Stimulated activated naive CD8-positive, alpha-beta T cell treated with anti-CD3 and anti-CD28 coated beads, Interleukin-15, Interleukin-2, amounts not matched to agents 100 ng/mL and 50 ng/mL, for 24 hours (primary cell): Measurements from ENCODE around the gene GPBP1L1.
"Not testable (repeated sequence)": the region's sequence is repeated elsewhere in the genome, so short reads cannot be mapped to it uniquely, and the experiment has no call there.

Source experiments
- H3K27ac Mint-ChIP-seq: one replicate; pipeline ENCODE4 v1.8.0; 2021; ENCODE audit warnings: mild to moderate bottlenecking, mixed read lengths
- H3K27me3 Mint-ChIP-seq: one replicate; pipeline ENCODE4 v1.8.0; 2021; ENCODE audit warnings: mixed read lengths
- H3K36me3 Mint-ChIP-seq: one replicate; pipeline ENCODE4 v1.8.0; 2021; ENCODE audit warnings: low read depth, mixed read lengths
- H3K4me1 Mint-ChIP-seq: one replicate; pipeline ENCODE4 v1.8.0; 2021; ENCODE audit warnings: low read depth, mixed read lengths
- H3K4me3 Mint-ChIP-seq: one replicate; pipeline ENCODE4 v1.8.0; 2021; ENCODE audit warnings: mild to moderate bottlenecking, mixed read lengths
- H3K9me3 Mint-ChIP-seq: one replicate; pipeline ENCODE4 v1.8.0; 2021; ENCODE audit warnings: mixed read lengths

Gene GPBP1L1

DNA sequence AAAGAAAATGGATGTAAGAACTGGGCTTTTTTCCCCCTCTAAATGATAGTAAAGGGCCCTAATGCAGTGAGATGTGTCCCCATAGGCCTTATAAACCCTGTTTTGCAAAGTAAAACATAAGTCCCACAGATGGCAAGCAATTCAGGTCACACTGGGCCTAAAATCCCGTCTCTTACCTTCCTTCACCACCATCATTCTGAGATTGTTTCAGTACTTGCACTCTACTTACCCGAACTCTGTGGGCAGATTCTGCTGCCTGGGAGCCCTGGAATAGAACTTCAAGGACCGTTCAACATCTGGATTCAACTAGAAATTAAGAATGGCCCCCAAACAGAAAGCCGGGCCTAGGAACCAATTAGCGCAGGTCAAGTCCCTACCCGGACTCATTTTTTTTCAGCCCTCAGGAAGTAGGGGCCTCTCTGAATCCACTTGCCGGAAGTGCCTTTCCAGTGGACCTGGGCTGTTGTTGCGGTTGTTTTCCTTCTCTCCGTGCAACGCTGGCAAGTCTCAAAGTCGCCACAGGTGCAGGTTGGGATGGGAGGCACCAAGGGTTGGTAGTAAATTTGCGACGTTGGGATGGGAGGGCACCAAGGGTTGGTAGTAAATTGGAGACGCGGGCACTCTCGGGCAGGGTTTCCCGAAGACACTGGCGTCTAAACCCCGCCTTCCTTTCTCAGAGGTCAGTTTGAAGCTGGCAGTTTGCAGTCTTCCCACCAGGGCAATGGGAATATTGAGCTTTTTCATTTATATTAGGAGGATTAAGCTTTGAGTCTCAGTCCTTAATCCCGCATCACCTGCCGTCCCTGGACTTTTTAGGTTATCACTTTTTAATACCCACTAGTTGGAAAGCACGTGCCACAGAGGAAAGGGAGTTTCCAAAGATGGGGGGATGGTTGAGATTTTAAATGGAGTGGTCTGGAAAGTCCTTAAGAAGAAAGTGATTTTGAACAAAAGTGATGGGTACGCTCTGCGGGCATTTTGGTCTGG, 1.7 kb upstream of the GPBP1L1 start, which contains the start of gene TMEM69:
Gene TMEM69, plus strand, starts transcription at position 428 of the 987 bp plus-strand sequence. CDS start 2,888 bp downstream, outside the sequence.
- H3K4me1 Mint-ChIP-seq, result peaks cover 48% of the 10 kb centered on the region
- peak within 1 kb of the TSS; percentile 96 for H3K27ac Mint-ChIP-seq
- H3K4me3 Mint-ChIP-seq, result peak within 1 kb of the TSS; percentile 97
- no peaks in the 10 kb centered on the region for H3K27me3 Mint-ChIP-seq
- H3K9me3 Mint-ChIP-seq, result no peaks in the 10 kb centered on the region
- H3K36me3 Mint-ChIP-seq, result peaks cover 44% of the 10 kb centered on the region

GRCh38 chr1:45687014-45687753, 851 bp upstream of the GPBP1L1 start:
- H3K36me3 Mint-ChIP-seq, result peaks cover 36% of the 10 kb centered on the region
- H3K4me3 Mint-ChIP-seq, result peak overlapping the region; percentile 97
- peaks cover 55% of the 10 kb centered on the region for H3K4me1 Mint-ChIP-seq
- no peaks in the 10 kb centered on the region for H3K27me3 Mint-ChIP-seq
- H3K9me3 Mint-ChIP-seq, result no peaks in the 10 kb centered on the region
- H3K27ac Mint-ChIP-seq, result peak overlapping the region; percentile 96

GRCh38 chr1:45686015-45686287, 382 bp downstream of the GPBP1L1 start:
- Mint-ChIP-seq H3K27ac (peak overlapping the region; percentile 96), H3K4me3 (peak overlapping the region; percentile 97), H3K9me3 (no peaks in the 10 kb centered on the region), H3K36me3 (peaks cover 31% of the 10 kb centered on the region), H3K4me1 (peaks cover 61% of the 10 kb centered on the region), H3K27me3 (no peaks in the 10 kb centered on the region)

GRCh38 chr1:45685308-45686014, 872 bp downstream of the GPBP1L1 start:
- Mint-ChIP-seq H3K27ac (peak overlapping the region; percentile 96), H3K27me3 (no peaks in the 10 kb centered on the region), H3K9me3 (no peaks in the 10 kb centered on the region), H3K36me3 (peaks cover 31% of the 10 kb centered on the region), H3K4me3 (peak overlapping the region; percentile 97), H3K4me1 (peaks cover 61% of the 10 kb centered on the region)

- Mint-ChIP-seq H3K36me3 (peaks cover 24% of the 10 kb centered on the region), H3K4me3 (peak overlapping the region; percentile 97), H3K27ac (no peak overlapping the region), H3K9me3 (no peaks in the 10 kb centered on the region), H3K27me3 (no peaks in the 10 kb centered on the region), H3K4me1 (peaks cover 61% of the 10 kb centered on the region)
Measured at GRCh38 chr1:45684402-45684801, 1.9 kb downstream of the GPBP1L1 start.

GRCh38 chr1:45682942-45683341, 3.4 kb downstream of the GPBP1L1 start:
- Mint-ChIP-seq H3K9me3 (no peaks in the 10 kb centered on the region), H3K4me1 (peaks cover 67% of the 10 kb centered on the region), H3K4me3 (no peak overlapping the region), H3K27ac (no peak overlapping the region), H3K27me3 (no peaks in the 10 kb centered on the region), H3K36me3 (peaks cover 20% of the 10 kb centered on the region)

- Mint-ChIP-seq H3K27ac (no peak overlapping the region), H3K27me3 (no peaks in the 10 kb centered on the region), H3K4me1 (peaks cover 85% of the 10 kb centered on the region), H3K4me3 (no peak overlapping the region), H3K36me3 (peaks cover 21% of the 10 kb centered on the region), H3K9me3 (no peaks in the 10 kb centered on the region)
Measured at GRCh38 chr1:45679123-45679522, 7.2 kb downstream of the GPBP1L1 start.

GRCh38 chr1:45678489-45678888, 7.8 kb downstream of the GPBP1L1 start:
- H3K27ac Mint-ChIP-seq, result no peak overlapping the region
- peaks cover 89% of the 10 kb centered on the region for H3K4me1 Mint-ChIP-seq
- no peaks in the 10 kb centered on the region for H3K9me3 Mint-ChIP-seq
- H3K4me3 Mint-ChIP-seq, result no peak overlapping the region
- H3K27me3 Mint-ChIP-seq, result no peaks in the 10 kb centered on the region
- peaks cover 27% of the 10 kb centered on the region for H3K36me3 Mint-ChIP-seq

DNA sequence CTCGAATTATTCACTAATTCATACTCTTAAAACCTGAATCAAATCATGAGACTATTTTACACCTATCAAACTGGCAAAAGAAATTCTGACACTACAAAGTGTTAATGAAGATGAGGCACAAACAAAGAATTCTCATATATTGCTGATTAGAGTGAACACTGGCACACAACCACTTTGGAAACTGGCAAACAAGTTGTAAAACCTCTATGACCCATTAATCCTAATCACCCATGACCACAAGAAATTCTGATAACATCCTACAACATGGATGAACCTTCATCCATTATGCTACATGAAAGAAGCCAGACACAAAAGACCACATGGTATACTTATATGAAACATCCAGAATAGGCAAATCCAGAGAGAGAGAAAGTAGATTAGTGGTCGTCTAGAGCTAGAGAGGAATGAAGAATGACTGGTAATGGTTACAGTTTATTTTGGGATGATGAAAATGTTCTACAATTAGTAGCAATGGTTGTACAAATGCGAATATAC, 8.5 kb downstream of the GPBP1L1 start:
- H3K27me3 Mint-ChIP-seq, result no peaks in the 10 kb centered on the region
- no peak overlapping the region for H3K4me3 Mint-ChIP-seq
- H3K36me3 Mint-ChIP-seq, result peaks cover 34% of the 10 kb centered on the region
- no peak overlapping the region for H3K27ac Mint-ChIP-seq
- peaks cover 94% of the 10 kb centered on the region for H3K4me1 Mint-ChIP-seq
- no peaks in the 10 kb centered on the region for H3K9me3 Mint-ChIP-seq

DNA sequence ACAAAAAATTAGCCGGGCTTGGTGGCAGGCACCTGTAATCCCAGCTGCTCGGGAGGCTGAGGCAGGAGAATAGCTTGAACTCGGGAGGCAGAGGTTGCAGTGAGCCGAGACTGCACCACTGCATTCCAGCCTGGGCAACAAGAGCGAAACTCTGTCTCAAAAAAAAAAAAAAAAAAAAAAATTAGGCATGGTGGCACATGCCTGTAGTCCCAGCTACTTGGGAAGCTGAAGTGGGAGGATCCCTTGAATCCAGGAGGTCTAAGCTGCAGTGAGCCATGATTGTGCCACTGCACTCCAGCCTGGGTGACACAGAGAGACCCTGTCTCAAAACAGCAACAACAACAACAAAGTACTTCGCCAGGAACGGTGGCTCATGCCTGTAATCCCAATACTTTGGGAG, 9.8 kb downstream of the GPBP1L1 start:
- H3K27me3 Mint-ChIP-seq, H3K9me3 Mint-ChIP-seq, H3K4me3 Mint-ChIP-seq: not testable (repeated sequence)
- H3K36me3 Mint-ChIP-seq, result peaks cover 39% of the 10 kb centered on the region
- H3K27ac Mint-ChIP-seq, result peak overlapping the region; percentile 48
- peaks cover 90% of the 10 kb centered on the region for H3K4me1 Mint-ChIP-seq

GRCh38 chr1:45674478-45674877, 11.9 kb downstream of the GPBP1L1 start:
- no peak overlapping the region for H3K27ac Mint-ChIP-seq
- peaks cover 82% of the 10 kb centered on the region for H3K4me1 Mint-ChIP-seq
- H3K27me3 Mint-ChIP-seq, result no peaks in the 10 kb centered on the region
- no peaks in the 10 kb centered on the region for H3K9me3 Mint-ChIP-seq
- no peak overlapping the region for H3K4me3 Mint-ChIP-seq
- H3K36me3 Mint-ChIP-seq, result peaks cover 30% of the 10 kb centered on the region

- Mint-ChIP-seq H3K4me1 (peaks cover 82% of the 10 kb centered on the region), H3K4me3 (no peak overlapping the region), H3K36me3 (peaks cover 30% of the 10 kb centered on the region), H3K27me3 (no peaks in the 10 kb centered on the region), H3K27ac (no peak overlapping the region), H3K9me3 (no peaks in the 10 kb centered on the region)
Measured at GRCh38 chr1:45673956-45674355, 12.4 kb downstream of the GPBP1L1 start.

DNA sequence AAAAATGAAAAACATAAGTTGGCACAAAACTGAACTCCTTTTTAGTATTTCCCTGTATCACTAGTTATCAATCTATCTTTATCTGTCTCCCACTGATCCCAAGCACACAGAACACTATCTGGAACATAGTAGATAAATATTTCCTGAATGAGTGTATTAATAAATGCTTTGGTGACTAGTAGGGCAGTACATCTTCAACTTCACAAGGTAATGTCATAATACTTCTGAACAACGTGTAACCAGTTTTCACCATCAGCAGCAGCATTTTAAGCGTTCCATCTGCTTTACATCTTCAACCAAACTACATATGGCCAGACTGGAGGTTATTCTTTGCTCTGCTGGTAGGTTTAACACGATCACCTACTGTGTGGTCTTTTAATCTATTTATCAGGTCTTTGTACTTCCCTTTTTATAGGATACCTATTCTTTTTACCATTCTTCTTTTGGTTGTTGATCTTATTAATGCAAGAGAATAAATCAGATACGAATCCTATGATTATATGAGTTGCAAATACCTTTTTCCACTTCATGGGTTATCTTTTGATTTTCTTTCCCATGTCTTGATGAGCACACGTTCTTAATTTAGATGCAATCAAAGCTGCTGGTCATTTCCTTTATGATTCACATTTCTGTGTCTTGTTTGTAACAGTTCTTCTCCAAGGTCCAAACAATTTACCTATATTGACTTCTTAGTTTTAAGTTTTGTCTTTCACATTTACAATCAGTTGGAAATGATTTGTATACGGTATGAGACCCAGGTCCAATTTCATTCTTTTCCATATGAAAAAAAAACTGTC, 16.3 kb downstream of the GPBP1L1 start:
- Mint-ChIP-seq H3K4me3 (no peak overlapping the region), H3K27me3 (no peaks in the 10 kb centered on the region), H3K36me3 (peaks cover 43% of the 10 kb centered on the region), H3K4me1 (peaks cover 63% of the 10 kb centered on the region), H3K27ac (peak overlapping the region; percentile 26), H3K9me3 (no peaks in the 10 kb centered on the region)

- H3K9me3 Mint-ChIP-seq, result no peaks in the 10 kb centered on the region
- H3K36me3 Mint-ChIP-seq, result peaks cover 38% of the 10 kb centered on the region
- H3K4me1 Mint-ChIP-seq, result peaks cover 56% of the 10 kb centered on the region
- H3K27ac Mint-ChIP-seq, result no peak overlapping the region
- no peak overlapping the region for H3K4me3 Mint-ChIP-seq
- H3K27me3 Mint-ChIP-seq, result no peaks in the 10 kb centered on the region
Measured at GRCh38 chr1:45669379-45669778, 17.0 kb downstream of the GPBP1L1 start.
